Activated CD8-positive, alpha-beta memory T cell treated with anti-CD3 and anti-CD28 coated beads, Interleukin-2, amount 50 U/mL, for 1 hour (primary cell): ENCODE data around the gene WFIKKN2.

ENCODE experiments used
- DNase-seq: peaks from one replicate; pipeline ENCODE4 v3.0.0-alpha.2; 2020; ENCODE audit errors: extremely low read depth

Gene WFIKKN2

DNA sequence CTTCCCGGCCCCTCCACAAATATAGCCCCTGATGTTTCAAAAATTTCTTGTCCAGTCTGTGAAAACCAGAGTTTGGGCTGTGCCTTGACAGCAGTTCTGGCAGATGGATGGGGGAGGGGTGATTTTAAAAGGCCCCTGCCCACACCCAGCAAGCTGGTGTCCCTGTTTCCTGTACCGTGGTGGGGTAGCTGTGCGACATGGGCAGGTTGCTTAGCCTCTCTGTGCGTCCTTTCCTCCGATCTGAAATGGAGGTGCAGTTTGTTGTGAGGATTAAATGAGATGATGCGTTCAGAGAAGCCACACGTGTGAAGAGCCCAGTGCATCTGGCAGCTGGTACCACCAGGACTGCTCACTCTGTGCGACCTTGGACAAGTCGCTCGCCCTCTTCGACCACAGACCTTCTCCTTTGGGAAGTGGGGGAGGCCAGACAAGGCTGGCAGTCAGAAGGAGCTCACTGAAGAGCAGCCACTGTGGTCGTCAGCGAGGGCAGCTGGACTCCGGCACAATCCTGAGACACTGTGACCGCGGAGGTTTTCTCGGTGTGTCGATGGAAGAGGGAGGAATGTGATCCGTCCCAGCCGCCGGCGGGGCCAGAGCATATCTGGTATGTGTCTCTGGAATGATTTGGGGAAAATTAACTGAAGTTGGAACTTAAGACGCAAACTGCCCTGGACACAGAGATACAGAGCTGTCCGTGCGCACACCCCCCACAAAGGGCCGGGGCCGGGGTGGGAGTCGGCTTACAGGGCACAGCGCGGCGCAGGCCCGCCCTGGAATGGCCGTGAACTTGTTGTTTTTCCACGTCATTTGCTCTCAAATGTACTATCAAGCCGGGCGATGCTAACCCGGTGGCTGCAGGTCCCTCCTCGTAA lies 721 bp upstream of the WFIKKN2 start:
- no peak for DNase-seq

DNA sequence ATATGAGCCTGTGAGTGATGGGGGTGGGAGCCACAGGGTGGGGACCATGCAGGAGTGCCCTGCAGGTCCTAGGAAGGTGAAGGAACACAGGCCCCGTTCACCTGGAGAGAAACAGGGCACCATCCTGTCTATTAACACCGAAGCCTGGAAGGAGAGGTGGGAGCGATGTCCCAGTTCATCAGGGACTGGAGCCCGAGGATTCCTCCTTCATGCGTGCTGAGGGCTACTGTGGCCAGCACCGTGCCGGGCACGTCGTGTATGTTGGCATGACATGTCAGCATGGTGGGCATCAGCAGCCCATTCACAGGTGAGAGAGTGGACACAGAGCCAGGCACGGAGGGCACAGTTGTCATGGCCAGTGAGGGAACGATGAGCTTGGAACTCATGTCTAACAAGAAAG lies 1.4 kb downstream of the WFIKKN2 start:
- DNase-seq, result no peak

DNA sequence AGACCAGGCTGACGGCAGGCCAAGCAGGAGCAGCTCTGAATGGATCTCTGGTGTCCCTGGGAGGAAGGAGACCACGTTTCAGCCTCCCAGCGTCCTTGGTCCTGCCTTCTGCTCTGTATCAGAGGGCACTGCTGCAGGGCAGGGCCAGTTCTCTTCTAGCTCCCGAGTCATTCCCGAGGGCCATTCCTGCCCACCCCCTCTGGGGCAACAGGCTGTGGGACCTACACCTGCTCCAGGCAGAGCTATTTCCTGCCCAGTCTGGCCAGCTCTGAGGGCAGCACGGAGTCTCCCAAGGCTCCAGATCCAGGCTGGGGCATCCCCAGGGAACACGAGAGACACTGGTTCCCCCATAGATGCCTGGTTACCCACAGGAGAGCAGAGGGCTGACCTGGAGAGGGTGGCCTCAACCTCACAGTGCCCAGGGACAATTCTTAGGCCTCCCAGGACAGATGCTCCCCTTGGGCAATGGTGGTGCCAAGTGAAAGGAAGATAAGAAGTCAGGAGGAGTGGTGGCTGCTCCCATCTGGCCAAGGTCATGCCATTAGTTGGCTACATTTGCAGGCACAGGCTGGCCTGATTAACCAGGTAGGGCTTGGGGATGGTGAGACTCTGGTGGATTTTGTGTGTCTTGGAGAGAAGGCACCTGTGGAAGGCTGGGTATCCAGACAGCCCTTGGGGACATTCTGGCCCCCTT lies 2.0 kb downstream of the WFIKKN2 start:
- DNase-seq, result no peak

DNA sequence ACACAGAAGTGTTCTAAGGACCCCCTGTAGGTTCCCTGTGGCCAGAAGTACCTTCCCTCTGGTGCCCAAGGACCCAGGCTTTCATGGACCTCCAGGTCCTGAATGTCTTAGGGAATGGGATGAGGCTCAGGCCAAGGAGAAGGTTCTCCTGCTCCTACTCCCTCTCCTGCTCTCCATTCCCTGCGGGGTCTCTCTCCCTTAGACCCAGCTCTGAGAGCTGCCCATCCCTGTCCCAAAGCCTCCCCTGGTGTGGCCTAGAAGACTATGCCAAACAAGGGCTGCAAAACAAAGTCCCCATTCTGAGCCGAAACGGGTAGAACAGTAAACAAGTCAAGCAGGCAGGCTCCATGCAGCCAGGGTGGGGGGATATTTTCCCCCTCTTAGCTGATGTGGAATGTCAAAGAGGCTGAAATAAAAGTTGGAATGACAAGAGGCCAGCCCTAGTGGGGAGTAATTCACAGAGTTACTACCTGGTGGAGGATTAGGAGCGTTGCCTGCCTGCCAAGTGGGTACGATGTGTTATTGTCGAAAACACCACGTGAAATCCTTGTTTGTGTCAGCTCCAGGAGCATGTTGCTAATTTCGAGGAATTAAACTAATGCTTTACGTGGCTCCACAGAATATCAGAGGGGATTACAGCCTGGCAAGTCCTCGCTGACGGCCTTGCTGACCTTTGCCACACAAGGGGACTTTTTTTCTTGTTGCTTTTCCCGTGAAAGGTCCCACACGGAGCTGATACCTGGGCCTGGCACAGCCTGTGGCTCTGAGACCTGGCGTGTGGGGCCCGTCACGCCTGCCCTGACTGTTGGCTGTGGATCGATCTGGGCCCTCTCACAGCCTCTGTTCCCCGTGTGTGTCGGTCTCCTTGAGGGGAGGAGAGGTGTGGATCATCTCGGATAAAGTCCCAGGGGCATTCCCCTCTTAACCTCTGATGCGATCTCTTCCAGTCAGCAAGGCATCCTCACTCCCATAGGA lies 2.9 kb downstream of the WFIKKN2 start:
- no peak for DNase-seq

DNA sequence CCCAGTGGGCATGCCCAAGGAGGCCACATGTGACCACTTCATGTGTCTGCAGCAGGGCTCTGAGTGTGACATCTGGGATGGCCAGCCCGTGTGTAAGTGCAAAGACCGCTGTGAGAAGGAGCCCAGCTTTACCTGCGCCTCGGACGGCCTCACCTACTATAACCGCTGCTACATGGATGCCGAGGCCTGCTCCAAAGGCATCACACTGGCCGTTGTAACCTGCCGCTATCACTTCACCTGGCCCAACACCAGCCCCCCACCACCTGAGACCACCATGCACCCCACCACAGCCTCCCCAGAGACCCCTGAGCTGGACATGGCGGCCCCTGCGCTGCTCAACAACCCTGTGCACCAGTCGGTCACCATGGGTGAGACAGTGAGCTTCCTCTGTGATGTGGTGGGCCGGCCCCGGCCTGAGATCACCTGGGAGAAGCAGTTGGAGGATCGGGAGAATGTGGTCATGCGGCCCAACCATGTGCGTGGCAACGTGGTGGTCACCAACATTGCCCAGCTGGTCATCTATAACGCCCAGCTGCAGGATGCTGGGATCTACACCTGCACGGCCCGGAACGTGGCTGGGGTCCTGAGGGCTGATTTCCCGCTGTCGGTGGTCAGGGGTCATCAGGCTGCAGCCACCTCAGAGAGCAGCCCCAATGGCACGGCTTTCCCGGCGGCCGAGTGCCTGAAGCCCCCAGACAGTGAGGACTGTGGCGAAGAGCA lies 4.4 kb downstream of the WFIKKN2 start:
- DNase-seq, result no peak

DNA sequence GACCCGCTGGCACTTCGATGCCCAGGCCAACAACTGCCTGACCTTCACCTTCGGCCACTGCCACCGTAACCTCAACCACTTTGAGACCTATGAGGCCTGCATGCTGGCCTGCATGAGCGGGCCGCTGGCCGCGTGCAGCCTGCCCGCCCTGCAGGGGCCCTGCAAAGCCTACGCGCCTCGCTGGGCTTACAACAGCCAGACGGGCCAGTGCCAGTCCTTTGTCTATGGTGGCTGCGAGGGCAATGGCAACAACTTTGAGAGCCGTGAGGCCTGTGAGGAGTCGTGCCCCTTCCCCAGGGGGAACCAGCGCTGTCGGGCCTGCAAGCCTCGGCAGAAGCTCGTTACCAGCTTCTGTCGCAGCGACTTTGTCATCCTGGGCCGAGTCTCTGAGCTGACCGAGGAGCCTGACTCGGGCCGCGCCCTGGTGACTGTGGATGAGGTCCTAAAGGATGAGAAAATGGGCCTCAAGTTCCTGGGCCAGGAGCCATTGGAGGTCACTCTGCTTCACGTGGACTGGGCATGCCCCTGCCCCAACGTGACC lies 5.0 kb downstream of the WFIKKN2 start:
- no peak for DNase-seq

DNA sequence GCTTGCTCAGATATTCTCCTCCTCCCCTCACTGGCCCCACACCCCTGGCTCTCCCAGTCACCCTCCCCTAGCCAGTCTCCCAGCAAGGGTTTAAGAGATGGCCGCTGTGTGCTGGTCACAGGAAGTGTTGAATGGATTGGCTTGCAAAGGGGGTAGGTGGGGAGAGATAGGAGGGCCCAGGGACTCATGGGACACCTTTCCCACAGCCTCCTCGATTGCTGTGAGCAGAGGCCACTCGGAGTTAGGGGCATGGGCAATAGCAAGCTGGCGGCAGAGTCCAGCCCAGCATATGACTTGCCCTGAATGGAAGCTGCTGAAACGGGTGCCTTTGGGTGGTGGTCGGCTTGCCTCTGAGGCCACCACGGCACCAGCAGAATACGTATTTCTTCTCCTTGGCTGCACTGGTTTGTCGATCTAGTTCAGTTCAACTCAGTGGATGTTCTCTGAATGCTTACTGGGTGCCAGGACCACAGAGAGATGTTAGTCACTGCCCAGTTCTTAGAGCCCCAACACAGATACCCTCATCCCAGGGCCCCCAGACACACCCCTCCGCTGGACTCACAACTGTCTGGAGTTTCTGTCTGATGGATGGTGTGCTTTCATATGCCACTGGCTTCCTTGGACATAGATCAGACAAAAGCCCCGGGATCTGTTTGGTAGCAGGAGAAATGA lies 6.0 kb downstream of the WFIKKN2 start:
- no peak for DNase-seq

DNA sequence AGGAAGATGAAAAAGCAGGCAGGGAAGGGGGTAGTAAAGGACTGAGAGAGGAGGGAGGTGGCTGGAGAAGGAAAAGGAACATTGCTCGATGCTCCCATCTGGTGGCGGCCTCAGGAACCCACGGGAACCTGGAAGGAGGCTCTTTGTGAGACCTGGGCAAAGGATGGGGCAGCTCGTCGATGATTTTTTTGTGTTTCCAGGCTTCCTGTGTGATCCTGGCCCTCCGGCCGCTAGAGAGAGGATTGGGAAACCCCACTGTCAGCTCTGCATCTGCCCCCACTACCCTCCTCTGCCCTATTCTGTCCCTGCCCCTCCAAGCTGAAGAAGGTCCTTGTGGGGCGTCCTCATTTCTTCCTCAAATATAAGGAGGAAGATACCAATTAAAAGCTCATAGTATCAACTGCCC lies 6.6 kb downstream of the WFIKKN2 start:
- no peak for DNase-seq

DNA sequence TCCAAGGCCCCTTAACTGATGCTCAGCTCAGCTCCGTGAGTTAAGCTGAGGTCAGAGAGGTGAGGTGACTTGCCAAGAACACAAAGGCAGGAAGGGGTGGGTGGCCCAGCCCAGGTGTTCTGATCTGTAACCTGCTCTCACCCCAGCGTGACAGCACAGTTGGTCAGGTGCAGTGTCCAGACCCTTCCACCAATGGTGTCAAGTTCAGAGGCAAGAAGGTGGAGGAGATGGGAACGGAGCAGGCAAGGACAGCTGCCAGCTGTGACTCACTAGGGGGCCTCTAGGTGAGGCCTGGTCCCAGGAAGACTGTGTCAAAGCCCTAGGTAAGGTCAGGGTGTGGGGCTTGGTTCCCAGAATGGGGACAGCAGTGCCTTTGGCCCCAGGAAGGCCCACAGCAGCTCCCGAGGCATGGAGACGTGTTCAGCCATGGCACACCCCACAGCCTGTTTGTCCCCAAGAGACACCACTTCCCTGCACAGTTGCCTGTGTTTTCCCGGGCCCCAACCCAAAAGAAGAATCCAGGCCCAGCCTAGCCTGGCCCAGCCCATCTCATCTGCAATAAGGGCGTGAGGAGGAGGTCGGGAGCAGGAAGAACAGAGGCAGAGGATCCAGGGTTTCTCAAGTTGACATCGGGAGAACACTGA lies 7.2 kb downstream of the WFIKKN2 start:
- no peak for DNase-seq

DNA sequence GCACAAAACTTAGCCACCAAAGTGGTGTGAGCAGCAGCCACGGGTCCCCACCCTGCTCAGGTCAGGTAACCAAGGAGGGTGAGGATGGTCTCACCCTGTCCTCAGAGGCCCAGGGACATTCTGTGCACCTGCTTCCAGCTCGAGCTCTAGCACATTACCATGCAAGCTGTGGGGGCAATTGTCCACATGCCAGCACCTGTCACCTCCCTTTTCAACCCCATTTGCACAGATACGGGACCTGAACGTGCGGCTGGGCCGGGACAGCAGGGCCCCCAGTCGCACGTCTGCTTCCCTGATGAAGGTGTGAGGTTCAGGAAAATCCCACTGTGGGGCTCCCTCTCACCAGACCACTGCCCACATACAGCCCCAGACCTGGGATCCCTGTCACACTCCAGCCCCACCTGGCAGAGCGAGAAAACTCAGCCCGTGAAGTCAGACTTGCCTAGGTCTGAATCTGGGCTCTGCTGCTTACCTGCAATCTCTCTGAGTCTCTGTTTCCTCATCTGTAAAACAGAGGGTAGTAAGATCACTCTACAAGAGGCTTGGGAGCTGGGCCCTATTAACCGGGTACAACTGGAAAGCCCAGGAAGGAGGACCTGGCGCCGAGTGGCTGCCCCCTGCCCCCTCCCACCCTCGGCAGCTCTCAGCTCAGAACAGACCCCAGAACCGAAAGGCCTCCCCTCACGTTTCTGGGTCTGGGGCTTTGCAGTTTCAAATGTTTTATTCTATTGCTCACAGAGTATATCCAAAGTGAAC lies 7.9 kb downstream of the WFIKKN2 start:
- no peak for DNase-seq

DNA sequence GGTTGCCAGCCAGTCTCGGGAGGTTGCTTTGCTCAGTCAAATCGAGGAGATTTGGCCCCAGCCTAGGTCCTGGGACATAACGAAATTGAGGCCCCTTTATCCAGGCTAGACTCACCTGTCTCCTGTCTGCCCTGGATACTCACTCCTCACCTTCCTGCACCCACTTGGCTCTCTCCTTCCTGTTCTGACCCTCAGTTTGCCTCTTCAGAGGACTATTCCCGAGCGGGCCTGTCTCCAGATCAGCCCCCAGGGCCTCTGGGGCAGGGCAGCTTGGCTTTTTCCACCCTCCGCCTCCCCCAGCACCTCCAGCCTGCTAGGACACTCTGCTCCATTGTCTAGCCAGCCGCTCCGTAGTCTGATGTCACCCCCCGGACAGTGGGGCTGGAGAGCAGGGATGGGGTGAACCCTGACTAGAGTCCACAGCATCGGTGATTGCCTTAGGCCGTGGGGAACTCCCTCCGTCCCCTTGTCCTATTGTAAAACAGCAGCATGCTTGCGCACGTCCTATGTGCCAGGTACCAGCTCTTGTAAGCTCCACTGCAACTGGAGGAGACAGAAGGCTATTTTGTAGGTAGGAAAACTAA lies 8.8 kb downstream of the WFIKKN2 start:
- no peak for DNase-seq

DNA sequence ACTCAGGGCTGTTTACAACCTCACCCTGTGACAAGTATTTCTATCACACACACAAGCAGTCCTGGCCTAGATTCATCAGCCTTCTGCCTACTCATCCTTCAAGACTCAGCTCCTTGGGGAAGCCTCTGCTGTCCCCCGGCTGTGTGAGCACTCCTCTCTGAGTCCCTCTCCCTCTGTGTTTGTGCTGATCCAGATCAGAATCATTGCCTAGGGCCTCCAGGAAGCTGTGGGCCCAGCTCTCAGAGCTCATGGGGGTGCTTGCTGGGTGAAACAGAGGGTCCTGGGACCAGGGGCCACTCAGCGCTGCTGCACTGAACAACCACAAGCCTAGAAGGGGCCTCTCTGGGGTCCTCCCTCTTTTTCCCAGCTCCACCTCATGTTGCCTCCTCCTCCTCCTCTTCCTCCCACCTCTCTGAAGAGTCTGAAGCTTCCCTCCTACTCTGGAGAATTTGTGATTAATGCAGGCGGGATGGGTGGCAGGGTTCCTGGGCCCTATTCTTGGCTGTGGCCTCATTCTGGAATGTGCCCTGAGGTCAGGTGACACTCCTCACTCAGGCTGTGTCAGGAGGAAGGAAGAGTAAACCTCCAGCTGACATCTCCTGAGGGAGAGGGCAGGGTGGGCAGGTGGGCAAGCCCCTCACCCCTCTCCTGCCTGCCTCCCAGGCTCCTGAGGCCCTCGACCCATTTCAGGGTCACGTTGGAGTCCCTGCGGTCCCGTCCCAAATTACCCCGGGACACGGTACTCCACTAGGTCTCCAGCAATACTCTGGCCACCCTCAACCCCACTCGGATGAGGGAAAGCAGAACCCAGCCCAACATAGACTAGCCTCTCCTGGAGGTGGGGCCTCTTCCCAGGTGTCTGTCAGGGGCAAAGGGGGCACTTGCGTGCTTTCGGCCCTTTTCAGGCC lies 10.1 kb downstream of the WFIKKN2 start:
- DNase-seq, result no peak

DNA sequence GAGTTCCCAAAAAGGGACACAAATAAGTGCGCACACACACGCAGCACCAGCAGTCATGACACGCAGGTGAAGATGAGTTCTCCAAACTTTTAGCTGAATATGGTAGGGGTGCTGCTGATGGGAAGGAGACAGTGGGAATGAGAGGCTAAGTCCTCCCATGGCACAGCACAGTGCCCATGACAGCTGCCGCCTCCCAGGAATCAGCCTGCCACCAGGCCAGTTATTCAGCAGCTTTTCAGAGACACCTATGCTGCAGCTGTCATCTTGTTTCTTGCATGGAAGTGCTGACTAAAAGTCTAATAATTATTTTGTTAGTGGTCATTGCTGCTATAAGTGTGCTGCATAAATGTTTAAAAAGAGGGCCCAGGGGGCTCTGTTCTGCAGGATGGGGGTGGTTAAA lies 12.2 kb downstream of the WFIKKN2 start:
- no peak for DNase-seq

DNA sequence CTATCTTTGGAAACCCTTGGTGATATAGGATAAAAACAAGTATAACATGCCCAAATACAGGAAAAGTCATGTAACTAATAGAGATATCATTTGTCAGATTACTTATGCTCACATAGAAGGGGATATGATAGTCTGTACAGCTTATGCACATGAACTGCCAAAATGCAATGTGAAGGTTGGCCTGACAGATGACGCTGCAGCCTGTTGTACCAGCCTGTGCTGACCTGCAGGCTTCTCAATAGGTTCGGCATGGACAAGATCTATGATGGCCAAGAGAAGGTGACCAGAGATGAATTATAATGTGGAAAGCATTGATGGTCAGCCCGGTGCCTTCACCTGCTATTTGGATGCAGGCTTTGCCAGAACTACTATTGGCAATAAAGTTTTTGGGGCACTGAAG lies 12.7 kb downstream of the WFIKKN2 start:
- DNase-seq, result no peak

DNA sequence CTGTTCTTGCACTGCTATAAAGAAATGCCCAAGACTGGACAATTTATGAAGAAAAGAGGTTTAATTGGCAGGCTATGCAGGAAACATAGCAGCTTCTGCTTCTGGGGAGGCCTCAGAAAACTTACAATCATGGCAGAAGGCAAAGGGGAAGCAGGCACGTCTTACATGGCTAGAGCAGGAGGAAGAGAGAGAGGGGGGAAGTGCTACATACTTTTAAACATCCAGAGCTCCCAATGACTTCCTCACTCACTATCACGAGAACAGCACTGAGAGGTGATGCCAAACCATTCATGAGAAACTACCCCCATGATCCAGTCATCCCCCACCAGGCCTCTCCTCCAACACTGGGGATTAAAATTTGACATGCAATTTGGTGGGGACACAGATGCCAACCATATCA lies 13.3 kb downstream of the WFIKKN2 start:
- DNase-seq, result no peak

DNA sequence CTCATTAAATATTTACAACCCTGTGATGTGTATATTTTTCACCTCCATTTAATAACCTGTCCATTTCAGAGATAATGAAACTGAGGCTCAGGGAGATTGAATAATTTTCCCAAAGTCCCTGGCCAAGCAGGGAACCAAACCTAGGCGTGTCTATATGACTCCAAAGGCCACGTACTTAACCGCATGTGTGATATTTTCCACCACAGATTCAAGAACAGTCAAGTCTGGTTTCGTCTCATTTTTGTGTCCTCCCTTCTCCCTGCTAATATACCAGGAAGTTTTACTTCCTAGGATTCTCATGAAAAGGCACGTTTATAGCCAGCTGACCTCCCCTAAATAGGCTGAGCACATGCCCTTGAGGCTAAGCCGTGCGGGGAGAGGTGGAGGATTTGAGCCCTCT lies 15.3 kb downstream of the WFIKKN2 start:
- no peak for DNase-seq

DNA sequence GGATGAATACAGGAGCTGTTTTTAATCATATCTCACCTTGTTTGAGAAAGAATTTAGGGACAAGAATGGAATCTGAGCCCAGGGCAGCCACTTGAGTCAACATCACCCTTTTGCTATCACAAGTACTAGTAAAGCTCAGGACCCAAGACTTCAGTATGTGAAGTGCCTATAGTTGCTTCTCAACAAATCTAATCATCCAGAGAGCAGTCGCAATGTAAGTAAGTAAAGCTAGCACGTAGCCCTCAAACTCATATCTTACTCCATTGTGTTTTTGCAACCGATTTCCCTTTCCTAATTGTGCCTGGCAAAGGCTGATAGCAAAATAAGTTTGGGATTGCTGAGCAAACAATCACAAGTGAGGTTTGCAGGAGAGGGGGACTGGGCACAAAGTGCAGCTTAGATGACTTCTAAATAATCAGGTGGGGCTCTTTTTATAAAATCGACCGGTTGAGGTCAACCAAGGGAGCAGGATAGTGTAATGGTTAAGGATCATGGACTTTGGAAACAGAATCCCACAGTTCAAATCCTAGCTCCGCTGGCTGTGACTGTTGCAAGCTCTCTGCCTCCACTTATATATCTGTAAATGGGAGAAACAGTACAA lies 17.7 kb downstream of the WFIKKN2 start:
- DNase-seq, result no peak

DNA sequence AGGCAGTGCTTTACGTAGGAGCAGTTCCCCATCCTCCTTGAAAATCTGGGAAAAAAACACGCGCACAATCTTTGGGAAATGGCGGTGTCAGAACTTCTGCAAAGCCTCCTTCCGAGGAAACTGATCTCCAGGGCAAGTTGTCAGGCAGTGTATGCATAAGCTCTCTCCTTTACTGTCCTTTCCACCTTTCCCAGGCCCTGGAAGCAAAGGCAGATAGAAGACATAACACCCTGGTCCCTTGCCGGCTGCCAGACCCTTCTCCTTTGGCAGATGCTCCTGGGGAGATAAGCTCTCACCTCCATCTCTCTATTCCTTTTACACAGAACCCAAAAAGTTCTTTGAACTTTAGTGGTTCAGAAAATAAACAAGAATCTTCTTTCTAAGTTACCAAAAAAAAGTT lies 18.4 kb downstream of the WFIKKN2 start:
- DNase-seq, result no peak
